Activated naive CD4-positive, alpha-beta T cell treated with anti-CD3 and anti-CD28 coated beads for 36 hours (primary cell): ENCODE measurements around the gene TTLL4. TPM values are rescaled to one million over a fixed set of nuclear protein-coding genes. Genes with fewer than 3 reads are reported as not detected.
A peak's percentile ranks its signal among the peaks of the same experiment; 100 is the strongest.

Source experiments
- CTCF ChIA-PET: fragments of 350-600 bp; sonication (Branson Sonifier 250); formaldehyde crosslinking; loops from one replicate; lab custom pipeline; 2021; ENCODE audit warnings: antibody characterized with exemption; lab: Charles Lee
- DNase-seq: peaks from one replicate; pipeline ENCODE4 v3.0.0-alpha.2; 2020
- H3K27ac Mint-ChIP-seq: one replicate; pipeline ENCODE4 v1.8.0; 2021; ENCODE audit warnings: mild to moderate bottlenecking, mixed read lengths
- H3K27me3 Mint-ChIP-seq: one replicate; pipeline ENCODE4 v1.8.0; 2021; ENCODE audit warnings: low read depth, mixed read lengths
- H3K36me3 Mint-ChIP-seq: one replicate; pipeline ENCODE4 v1.8.0; 2021; ENCODE audit warnings: low read depth, mixed read lengths
- H3K4me1 Mint-ChIP-seq: one replicate; pipeline ENCODE4 v1.8.0; 2021; ENCODE audit warnings: low read depth, mixed read lengths
- H3K4me3 Mint-ChIP-seq: one replicate; pipeline ENCODE4 v1.8.0; 2021; ENCODE audit warnings: mild to moderate bottlenecking, moderate library complexity, mixed read lengths
- H3K9me3 Mint-ChIP-seq: one replicate; pipeline ENCODE4 v1.8.0; 2021; ENCODE audit warnings: mixed read lengths
- intact Hi-C: fragments of 100-400 bp; cut with micrococcal nuclease; formaldehyde crosslinking; loops from one replicate; pipeline ENCODE4 v1.15.1; 2023
- total RNA-seq, 2 experiments: library from RNA; stranded (reverse); gene quantifications; one replicate each; pipeline ENCODE4 v1.2.3, GENCODE V29; 2021

The TTLL4 gene, protein sequence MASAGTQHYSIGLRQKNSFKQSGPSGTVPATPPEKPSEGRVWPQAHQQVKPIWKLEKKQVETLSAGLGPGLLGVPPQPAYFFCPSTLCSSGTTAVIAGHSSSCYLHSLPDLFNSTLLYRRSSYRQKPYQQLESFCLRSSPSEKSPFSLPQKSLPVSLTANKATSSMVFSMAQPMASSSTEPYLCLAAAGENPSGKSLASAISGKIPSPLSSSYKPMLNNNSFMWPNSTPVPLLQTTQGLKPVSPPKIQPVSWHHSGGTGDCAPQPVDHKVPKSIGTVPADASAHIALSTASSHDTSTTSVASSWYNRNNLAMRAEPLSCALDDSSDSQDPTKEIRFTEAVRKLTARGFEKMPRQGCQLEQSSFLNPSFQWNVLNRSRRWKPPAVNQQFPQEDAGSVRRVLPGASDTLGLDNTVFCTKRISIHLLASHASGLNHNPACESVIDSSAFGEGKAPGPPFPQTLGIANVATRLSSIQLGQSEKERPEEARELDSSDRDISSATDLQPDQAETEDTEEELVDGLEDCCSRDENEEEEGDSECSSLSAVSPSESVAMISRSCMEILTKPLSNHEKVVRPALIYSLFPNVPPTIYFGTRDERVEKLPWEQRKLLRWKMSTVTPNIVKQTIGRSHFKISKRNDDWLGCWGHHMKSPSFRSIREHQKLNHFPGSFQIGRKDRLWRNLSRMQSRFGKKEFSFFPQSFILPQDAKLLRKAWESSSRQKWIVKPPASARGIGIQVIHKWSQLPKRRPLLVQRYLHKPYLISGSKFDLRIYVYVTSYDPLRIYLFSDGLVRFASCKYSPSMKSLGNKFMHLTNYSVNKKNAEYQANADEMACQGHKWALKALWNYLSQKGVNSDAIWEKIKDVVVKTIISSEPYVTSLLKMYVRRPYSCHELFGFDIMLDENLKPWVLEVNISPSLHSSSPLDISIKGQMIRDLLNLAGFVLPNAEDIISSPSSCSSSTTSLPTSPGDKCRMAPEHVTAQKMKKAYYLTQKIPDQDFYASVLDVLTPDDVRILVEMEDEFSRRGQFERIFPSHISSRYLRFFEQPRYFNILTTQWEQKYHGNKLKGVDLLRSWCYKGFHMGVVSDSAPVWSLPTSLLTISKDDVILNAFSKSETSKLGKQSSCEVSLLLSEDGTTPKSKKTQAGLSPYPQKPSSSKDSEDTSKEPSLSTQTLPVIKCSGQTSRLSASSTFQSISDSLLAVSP
- 10 to 100 TPM; 23.7 to 24.7 TPM for total RNA-seq

DNA sequence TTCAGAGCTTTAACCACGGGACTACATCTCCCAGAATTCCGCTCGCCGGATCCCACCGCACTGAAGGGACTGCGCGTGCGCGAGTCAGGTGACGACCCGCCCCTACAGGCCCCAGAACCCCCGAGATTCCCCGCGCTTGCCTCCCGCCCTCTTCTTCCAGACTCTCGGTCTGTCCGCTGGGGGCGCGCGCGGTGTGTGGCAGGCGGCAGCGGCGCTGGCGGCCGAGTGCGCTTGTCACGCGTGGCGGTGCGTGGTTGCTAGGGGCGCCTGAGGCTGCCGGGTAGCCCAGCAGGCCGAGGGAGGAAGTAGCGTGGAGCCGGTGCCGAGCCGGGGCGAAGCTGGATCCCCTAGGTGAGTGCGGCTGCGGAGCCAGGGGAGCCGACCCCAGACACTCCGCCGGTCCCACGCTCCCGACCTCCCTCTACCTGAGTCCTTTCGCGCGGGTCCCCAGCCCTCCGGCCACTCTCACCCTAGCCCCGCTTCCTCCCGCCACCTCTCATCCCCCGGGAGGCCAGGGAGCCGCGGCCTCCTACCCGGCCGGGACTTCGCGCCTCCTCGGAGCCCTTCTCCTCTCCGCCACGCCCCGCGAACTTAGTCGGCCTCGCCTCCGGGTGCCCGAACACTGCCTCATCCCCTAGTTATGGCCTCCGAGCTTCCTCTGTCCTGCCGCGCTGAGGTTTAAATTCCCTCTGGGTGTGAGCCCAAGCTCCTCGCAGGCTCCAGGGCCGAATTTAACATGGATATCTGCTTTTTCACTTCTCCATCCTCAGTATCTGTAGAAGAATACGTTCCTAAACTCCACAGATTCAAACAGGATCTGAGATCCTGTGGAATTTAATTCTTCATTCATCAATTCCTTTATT lies at the start of gene TTLL4:
TTLL4 (plus strand) TSS at position 149 of the 863 bp plus-strand sequence. CDS start 26,842 bp downstream, outside the sequence.
- intact Hi-C loops: loop anchor here (1.0 to 10.0 kb wide), 13 partner anchors 40 to 677 kb away; partner anchors contain the start of genes AAMP, ANKZF1, ATG9A and BCS1L
- Mint-ChIP-seq H3K27ac (peak within 1 kb of the TSS; percentile 80), H3K9me3 (no peaks in the 10 kb centered on the region), H3K27me3 (peaks cover 3% of the 10 kb centered on the region), H3K4me3 (peak within 1 kb of the TSS; percentile 98), H3K36me3 (peaks cover 4% of the 10 kb centered on the region), H3K4me1 (peaks cover 15% of the 10 kb centered on the region)
- DNase-seq: peak; percentile 99
- CTCF ChIA-PET: interaction anchor here (0.6 to 2.3 kb wide), 20 partner anchors 10 to 590 kb away, joined by 3 to 11 read pairs (median 4); partner anchors contain the start of genes RNF25 and STK36

DNA sequence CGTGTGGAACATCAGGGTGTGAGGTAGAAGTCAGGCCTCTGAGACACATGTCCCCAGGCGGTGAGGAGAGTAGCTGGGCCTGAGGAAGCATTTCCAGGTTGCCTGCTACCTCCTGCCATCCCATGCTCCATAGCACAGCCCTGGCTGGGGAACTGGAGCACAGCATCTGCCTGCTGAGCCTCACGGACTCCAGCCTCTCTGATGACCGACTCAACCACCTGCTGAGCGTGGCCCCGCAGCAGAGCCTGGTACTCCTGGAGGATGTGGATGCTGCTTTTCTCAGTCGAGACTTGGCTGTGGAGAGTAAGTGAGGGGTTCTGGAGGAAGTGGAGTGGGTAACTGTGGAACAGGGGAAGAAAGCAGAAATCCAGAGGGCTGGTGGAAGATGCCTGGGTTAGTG lies 48.3 kb upstream of the TTLL4 start:
- Mint-ChIP-seq H3K9me3 (no peaks in the 10 kb centered on the region), H3K4me3 (no peak overlapping the region), H3K4me1 (peaks cover 31% of the 10 kb centered on the region), H3K27me3 (no peaks in the 10 kb centered on the region), H3K36me3 (peaks cover 42% of the 10 kb centered on the region), H3K27ac (no peak overlapping the region)
- CTCF ChIA-PET: no interaction called here
- intact Hi-C loops: no loop called here
- no peak for DNase-seq

DNA sequence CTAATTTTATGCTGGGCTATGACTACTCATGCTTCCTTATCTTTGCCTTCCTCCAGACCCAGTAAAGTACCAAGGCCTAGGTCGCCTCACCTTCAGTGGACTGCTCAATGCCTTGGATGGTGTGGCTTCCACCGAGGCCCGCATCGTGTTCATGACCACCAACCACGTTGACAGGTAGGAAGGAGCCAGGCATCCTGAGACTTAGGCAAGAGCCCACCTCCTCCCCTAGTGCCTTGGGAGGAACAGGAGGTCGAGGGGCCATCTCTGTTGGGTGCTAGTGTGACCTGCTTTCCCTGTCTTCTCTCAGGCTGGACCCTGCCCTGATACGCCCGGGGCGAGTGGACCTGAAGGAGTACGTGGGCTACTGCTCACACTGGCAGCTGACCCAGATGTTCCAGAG lies 47.8 kb upstream of the TTLL4 start:
- CTCF ChIA-PET: interaction anchor here (1.0 kb wide), 1 partner anchor 9 kb away, joined by 3 read pairs; the partner anchor contains the start of genes RNF25 and STK36
- intact Hi-C loops: no loop called here
- H3K4me3 Mint-ChIP-seq: no peak overlapping the region
- H3K27ac Mint-ChIP-seq: no peak overlapping the region
- no peak for DNase-seq
- peaks cover 28% of the 10 kb centered on the region for H3K4me1 Mint-ChIP-seq
- H3K27me3 Mint-ChIP-seq: no peaks in the 10 kb centered on the region
- no peaks in the 10 kb centered on the region for H3K9me3 Mint-ChIP-seq
- H3K36me3 Mint-ChIP-seq: peaks cover 39% of the 10 kb centered on the region

DNA sequence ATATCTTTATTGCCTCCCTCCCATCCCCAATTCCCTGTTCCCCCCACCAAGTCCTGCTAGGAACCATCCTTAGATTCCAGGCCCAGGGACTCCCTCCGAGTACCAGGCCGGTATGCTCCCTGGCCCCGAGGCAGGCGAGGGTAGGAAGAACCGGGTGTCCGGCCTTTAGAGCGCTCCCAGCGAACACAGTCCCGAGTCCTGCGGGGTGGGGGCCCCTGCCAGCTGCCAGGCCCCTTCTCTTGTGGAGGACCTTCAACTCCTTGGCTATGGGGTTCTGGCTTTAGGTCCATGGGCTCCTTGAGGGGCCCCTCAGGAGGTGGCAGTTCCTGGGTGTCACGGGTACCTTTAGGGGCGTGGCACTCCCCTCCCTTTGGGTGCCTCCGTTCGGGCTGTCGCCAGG lies 46.7 kb upstream of the TTLL4 start:
- peaks cover 38% of the 10 kb centered on the region for H3K36me3 Mint-ChIP-seq

DNA sequence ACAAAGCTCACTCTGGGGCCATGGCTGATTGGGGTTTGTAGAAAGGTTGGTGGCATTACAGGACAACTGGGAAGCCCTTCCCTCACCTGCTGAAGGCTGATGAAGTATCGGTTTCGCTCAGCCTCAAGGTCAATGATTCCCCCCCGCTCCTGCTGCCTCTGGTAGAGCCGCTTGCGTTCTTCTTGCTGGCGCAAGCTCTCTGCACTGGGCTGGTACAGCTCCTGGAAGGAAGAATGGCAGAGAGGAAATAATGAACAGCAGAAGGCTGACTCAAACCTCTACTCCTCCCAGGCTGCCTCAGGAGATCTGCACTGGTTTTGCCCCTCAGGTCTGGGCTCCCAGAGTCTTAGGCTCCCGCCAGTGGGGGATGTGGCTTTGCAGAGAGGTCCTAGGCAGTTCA lies 46.0 kb upstream of the TTLL4 start:
- Mint-ChIP-seq H3K9me3 (no peaks in the 10 kb centered on the region), H3K36me3 (peaks cover 36% of the 10 kb centered on the region), H3K4me3 (no peak overlapping the region), H3K27me3 (no peaks in the 10 kb centered on the region), H3K4me1 (peaks cover 15% of the 10 kb centered on the region), H3K27ac (no peak overlapping the region)
- intact Hi-C loops: no loop called here
- no peak for DNase-seq
- CTCF ChIA-PET: interaction anchor here (1.1 kb wide), 1 partner anchor 46 kb away, joined by 3 read pairs; the partner anchor contains the start of gene TTLL4

More for the DNA sequence above, 46.7 kb upstream of the TTLL4 start:
- no peak overlapping the region for H3K27ac Mint-ChIP-seq
- no peak overlapping the region for H3K4me3 Mint-ChIP-seq
- H3K9me3 Mint-ChIP-seq: no peaks in the 10 kb centered on the region
- DNase-seq: no peak
- H3K4me1 Mint-ChIP-seq: peaks cover 18% of the 10 kb centered on the region
- no peaks in the 10 kb centered on the region for H3K27me3 Mint-ChIP-seq
- intact Hi-C loops: no loop called here
- CTCF ChIA-PET: interaction anchor here (1.0 to 1.1 kb wide), 2 partner anchors 8 to 47 kb away, joined by 3 read pairs; partner anchors contain the start of genes RNF25, STK36 and TTLL4

DNA sequence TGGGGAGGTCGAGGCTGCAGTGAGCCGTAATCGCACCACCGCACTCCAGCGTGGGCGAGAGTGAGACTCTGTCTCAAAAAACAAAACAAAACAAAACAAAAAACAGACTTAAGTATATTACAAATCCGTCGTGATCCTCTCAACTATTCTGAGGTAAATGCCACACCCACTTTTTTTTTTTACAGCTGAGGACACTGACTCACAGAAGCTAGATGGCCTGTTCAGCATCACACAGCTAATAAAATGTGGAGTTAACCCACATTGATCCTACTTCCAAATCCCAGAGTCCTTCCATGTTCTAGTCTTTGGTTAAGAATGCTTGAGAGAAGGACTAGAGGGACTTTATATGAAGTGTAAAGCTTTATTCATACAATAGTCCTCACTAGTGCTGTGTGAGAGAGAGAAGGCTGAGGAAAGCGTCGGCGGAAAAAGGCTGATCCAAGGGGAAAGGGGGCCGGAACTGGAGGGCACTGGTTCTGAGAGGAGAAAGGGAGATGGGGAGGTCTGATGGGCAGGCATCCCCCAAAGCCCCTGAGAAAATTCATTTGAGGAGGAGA lies 39.5 kb upstream of the TTLL4 start:
- Mint-ChIP-seq H3K36me3 (peaks cover 11% of the 10 kb centered on the region), H3K27ac (peak overlapping the region; percentile 90), H3K4me3 (peak overlapping the region; percentile 98), H3K4me1 (peaks cover 22% of the 10 kb centered on the region), H3K27me3 (no peaks in the 10 kb centered on the region), H3K9me3 (no peaks in the 10 kb centered on the region)
- CTCF ChIA-PET: interaction anchor here (0.6 to 2.8 kb wide), 9 partner anchors 8 to 722 kb away, joined by 3 to 16 read pairs (median 5); partner anchors contain the start of genes BCS1L, TTLL4 and ZNF142
- intact Hi-C loops: loop anchor here (1.0 to 5.0 kb wide), 5 partner anchors 12 to 576 kb away; partner anchors contain the start of genes BCS1L, CNOT9, GLB1L and STK16
- no peak for DNase-seq

DNA sequence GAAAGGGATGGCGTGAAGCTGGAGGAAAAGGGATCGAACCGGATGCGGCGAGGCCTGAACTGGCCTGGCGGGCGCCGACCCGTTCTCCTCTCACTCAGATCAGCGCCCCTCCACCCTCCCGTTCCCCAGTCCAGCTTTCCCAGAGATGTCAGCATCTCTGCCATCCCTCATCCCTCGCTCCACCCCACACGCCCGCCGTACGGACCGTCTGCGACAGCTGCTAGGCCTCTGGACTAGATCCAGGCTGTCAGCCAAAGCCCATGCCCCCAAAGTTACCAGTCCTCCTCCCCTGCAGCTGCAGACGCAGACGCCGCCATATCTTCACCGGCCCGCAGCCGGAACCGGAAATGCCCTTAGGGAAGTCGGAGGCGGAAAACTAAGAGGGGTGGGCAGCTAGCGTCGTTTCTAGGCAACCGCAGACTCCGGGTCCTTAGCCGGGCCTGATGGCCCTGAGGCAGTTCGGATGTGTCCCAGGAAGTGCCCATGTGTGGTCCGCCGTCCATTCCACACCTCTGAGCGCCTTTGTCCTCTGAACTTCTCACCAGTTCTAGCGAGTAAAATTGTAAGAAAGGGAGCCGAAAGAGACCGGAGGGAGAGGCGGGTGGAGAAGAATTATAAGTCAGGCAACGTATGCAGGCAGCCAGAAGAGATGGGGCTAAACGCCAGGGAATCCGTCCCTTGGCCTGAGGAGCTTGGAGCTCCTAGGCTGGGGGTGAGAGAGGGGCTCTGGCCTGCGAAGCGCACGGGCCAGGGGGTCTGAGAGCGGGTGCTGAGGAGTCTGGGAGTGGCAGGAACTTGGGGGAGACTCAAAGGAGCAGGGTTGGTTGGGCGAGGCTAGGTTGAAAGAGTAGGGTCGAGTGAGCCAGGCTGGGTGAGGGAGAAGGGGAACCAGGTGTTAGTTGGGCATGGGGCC lies 38.7 kb upstream of the TTLL4 start, which contains the start of the genes RNF25 and STK36:
RNF25 (minus strand) TSS at position 349 of the 913 bp plus-strand sequence; CDS start at position 317, 32 bp downstream.
STK36 (plus strand) TSS at position 433 of the 913 bp plus-strand sequence. CDS start 744 bp downstream, outside the sequence.
- peak within 1 kb of the TSS; percentile 90 for H3K27ac Mint-ChIP-seq
- peak; percentile 86 for DNase-seq
- H3K4me1 Mint-ChIP-seq: peaks cover 22% of the 10 kb centered on the region
- intact Hi-C loops: loop anchor here (1.0 to 5.0 kb wide), 6 partner anchors 13 to 575 kb away; partner anchors contain the start of genes AAMP, BCS1L, CNOT9 and GLB1L
- H3K4me3 Mint-ChIP-seq: peak within 1 kb of the TSS; percentile 98
- H3K9me3 Mint-ChIP-seq: no peaks in the 10 kb centered on the region
- H3K36me3 Mint-ChIP-seq: peaks cover 13% of the 10 kb centered on the region
- CTCF ChIA-PET: interaction anchor here (0.5 to 2.8 kb wide), 11 partner anchors 9 to 721 kb away, joined by 3 to 16 read pairs (median 4); partner anchors contain the start of genes BCS1L, TTLL4 and ZNF142
- no peaks in the 10 kb centered on the region for H3K27me3 Mint-ChIP-seq

DNA sequence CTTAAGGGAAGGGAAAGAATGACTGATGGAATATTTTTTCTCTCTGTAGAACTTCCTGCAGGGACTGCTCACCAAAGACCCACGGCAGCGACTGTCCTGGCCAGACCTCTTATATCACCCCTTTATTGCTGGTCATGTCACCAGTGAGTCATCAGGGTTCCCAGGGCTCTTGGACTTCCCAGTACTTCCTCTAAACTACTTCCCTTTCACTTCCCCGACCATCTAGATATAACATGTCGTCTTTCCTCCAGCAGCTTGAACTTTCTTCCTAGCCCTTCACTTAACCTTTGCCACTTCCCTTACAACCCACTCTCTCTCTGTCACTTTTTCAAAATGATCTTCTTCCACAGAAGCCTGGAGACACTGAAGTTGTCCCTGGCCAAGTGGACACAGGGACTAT lies 31.5 kb upstream of the TTLL4 start:
- H3K27ac Mint-ChIP-seq: no peak overlapping the region
- no peak overlapping the region for H3K4me3 Mint-ChIP-seq
- intact Hi-C loops: no loop called here
- H3K4me1 Mint-ChIP-seq: no peaks in the 10 kb centered on the region
- H3K9me3 Mint-ChIP-seq: no peaks in the 10 kb centered on the region
- H3K27me3 Mint-ChIP-seq: no peaks in the 10 kb centered on the region
- no peak for DNase-seq
- peaks cover 4% of the 10 kb centered on the region for H3K36me3 Mint-ChIP-seq
- CTCF ChIA-PET: no interaction called here

DNA sequence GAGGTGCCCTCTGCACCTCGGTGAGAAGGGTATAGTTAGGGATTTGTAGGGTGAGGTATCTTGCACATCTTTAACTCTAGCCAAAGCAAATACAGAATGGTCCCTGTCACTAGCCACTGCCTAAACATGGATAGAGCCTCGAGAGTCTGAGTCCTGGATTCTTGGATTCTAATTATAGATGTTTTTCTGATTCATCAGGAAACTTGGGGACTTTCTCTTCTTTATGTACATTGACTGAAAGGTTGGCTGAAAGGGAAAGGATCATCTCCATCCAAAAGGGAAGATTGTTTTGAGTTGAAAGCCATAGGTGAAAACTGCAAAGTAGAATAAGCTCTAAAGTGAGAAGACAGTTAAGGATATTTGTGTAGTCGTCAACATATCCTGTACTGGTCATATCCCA lies 30.6 kb upstream of the TTLL4 start:
- Mint-ChIP-seq H3K4me1 (no peaks in the 10 kb centered on the region), H3K9me3 (no peaks in the 10 kb centered on the region), H3K36me3 (peaks cover 6% of the 10 kb centered on the region), H3K27ac (no peak overlapping the region), H3K27me3 (no peaks in the 10 kb centered on the region), H3K4me3 (no peak overlapping the region)
- intact Hi-C loops: no loop called here
- no peak for DNase-seq
- CTCF ChIA-PET: no interaction called here
